ENCODE measurements around the gene MKRN2OS. TPM values are rescaled to one million over a fixed set of nuclear protein-coding genes. Genes with fewer than 3 reads are reported as not detected.

Gene MKRN2OS
- total and polyA plus RNA-seq, 10 of the 15 experiments (the other 5 are each of a cell fraction or from before 2014, with no cell fraction given), result 0.20 to 1.0 (median 0.40) TPM; not detected in 4

GRCh38 chr3:12518261-12519028 lies 26.9 kb downstream of the MKRN2OS start:
- POLR2A ChIA-PET, result no interaction called here
- 100% methylated on average over 6 of the region's 6 CpGs for WGBS (ENCODE audit: insufficient coverage, insufficient replicate concordance, low lambda C conversion rate, missing lambda C conversion rate)
- Histone ChIP-seq H3K4me1 (ENCODE audit: control insufficient read depth, insufficient read depth, low read length) (no peaks in the 10 kb centered on the region), H3K27ac (ENCODE audit: control insufficient read depth, insufficient read depth) (no peak overlapping the region), H2AFZ (ENCODE audit: control insufficient read depth, low read depth, low read length) (no peak overlapping the region), H3K4me2 (ENCODE audit: control insufficient read depth, insufficient read depth) (no peak overlapping the region), H3K27me3 (replicated peaks in 1 of 2; ENCODE audit: control insufficient read depth in 2 of 2, insufficient read depth in 2 of 2, low read length in 1 of 2) (no peaks in the 10 kb centered on the region), H3K36me3 (ENCODE audit: control insufficient read depth in 2 of 2, insufficient read depth in 2 of 2, low read length in 1 of 2) (peaks cover 0 to 5% of the 10 kb centered on the region in 2 experiments; a peak in 2 of 4 replicates), H3K4me3 (no peak overlapping the region), H4K20me1 (ENCODE audit: control insufficient read depth, insufficient read depth) (no peaks in the 10 kb centered on the region), H3K9me3 (replicated peaks; ENCODE audit: control insufficient read depth, insufficient read depth, low read length) (no peaks in the 10 kb centered on the region), H3K79me2 (ENCODE audit: control insufficient read depth, insufficient read depth, low read length) (no peaks in the 10 kb centered on the region), H3K9ac (ENCODE audit: control insufficient read depth, insufficient read depth, low read length) (no peak overlapping the region)
- intact Hi-C loops (cut with micrococcal nuclease; ENCODE audit: unreplicated experiment), result no loop called here
- SMC1A ChIA-PET (ENCODE audit: uncharacterized antibody, unreplicated experiment), result interaction anchor here (1.3 kb wide), 1 partner anchor 10 kb away, joined by 3 read pairs; no protein-coding TSS in a partner anchor
- RAD21 ChIA-PET (ENCODE audit: unreplicated experiment), result no interaction called here
- no peak for DNase-seq (ENCODE audit: low read depth, low spot score)
- TF ChIP-seq MYB (IDR thresholded peaks at IDR 0.05; ENCODE audit: borderline replicate concordance, low read depth, low read length), result no peak
- no peak for TF ChIP-seq KAT2A (conservative IDR thresholded peaks at IDR 0.05; ENCODE audit: control insufficient read depth, low read depth, low read length)
- no peak for TF ChIP-seq FOXK2 (IDR thresholded peaks at IDR 0.05)
- TF ChIP-seq WRNIP1 (IDR thresholded peaks at IDR 0.05; ENCODE audit: borderline replicate concordance, low read depth, low read length), result no peak
- in situ Hi-C loops (cut with MboI), result no loop called here
- no TSS peak for BruUV-seq (replicated peaks)
- CTCF ChIA-PET, result interaction anchor here (1.0 kb wide), 1 partner anchor 10 kb away, joined by 3 read pairs; no protein-coding TSS in a partner anchor
- no peak for FAIRE-seq
- ATAC-seq, result no peak

DNA sequence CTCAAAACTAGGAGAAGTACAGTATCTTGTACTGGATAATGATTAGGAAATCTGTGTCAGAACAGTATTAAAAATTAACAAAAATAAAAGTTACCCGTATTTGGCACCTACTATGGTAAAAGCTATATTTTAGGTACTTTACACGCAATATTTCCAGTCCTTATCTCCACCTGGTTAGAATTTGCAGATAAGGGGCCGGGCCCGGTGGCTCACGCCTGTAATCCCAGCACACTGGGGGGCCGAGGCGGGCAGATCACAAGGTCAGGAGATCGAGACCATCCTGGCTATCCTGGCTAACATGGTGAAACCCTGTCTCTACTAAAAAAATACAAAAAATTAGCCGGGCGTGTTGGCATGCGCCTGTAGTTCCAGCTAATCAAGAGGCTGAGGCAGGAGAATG lies 28.4 kb downstream of the MKRN2OS start:
- Histone ChIP-seq H4K20me1 (ENCODE audit: control insufficient read depth, insufficient read depth) (no peaks in the 10 kb centered on the region), H3K27me3 (replicated peaks in 1 of 2; ENCODE audit: control insufficient read depth in 2 of 2, insufficient read depth in 2 of 2, low read length in 1 of 2) (no peaks in the 10 kb centered on the region), H3K4me2 (ENCODE audit: control insufficient read depth, insufficient read depth) (no peak overlapping the region), H3K4me1 (ENCODE audit: control insufficient read depth, insufficient read depth, low read length) (no peaks in the 10 kb centered on the region), H3K4me3 (no peak overlapping the region), H3K79me2 (ENCODE audit: control insufficient read depth, insufficient read depth, low read length) (no peaks in the 10 kb centered on the region), H2AFZ (ENCODE audit: control insufficient read depth, low read depth, low read length) (no peak overlapping the region), H3K9me3 (replicated peaks; ENCODE audit: control insufficient read depth, insufficient read depth, low read length) (no peaks in the 10 kb centered on the region), H3K27ac (ENCODE audit: control insufficient read depth, insufficient read depth) (no peak overlapping the region), H3K36me3 (ENCODE audit: control insufficient read depth in 2 of 2, insufficient read depth in 2 of 2, low read length in 1 of 2) (peaks cover 0 to 5% of the 10 kb centered on the region in 2 experiments; a peak in 2 of 4 replicates), H3K9ac (ENCODE audit: control insufficient read depth, insufficient read depth, low read length) (no peak overlapping the region)
- ChIA-PET RAD21 (ENCODE audit: unreplicated experiment) (no interaction called here), CTCF (no interaction called here), SMC1A (ENCODE audit: uncharacterized antibody, unreplicated experiment) (interaction anchor here (0.5 kb wide), 1 partner anchor 44 kb away, joined by 4 read pairs; no protein-coding TSS in a partner anchor), POLR2A (no interaction called here)
- FAIRE-seq (no peak), ATAC-seq (no peak), DNase-seq (ENCODE audit: low read depth, low spot score) (no peak)
- intact Hi-C loops (cut with micrococcal nuclease; ENCODE audit: unreplicated experiment), result no loop called here
- in situ Hi-C loops (cut with MboI), result no loop called here
- WGBS (ENCODE audit: insufficient coverage, insufficient replicate concordance, low lambda C conversion rate, missing lambda C conversion rate), result 97% methylated on average over 11 of the region's 11 CpGs
- no TSS peak for BruUV-seq (replicated peaks)
- TF ChIP-seq NR2F1 (conservative IDR thresholded peaks at IDR 0.05) (no peak), NFYA (IDR thresholded peaks at IDR 0.05; ENCODE audit: borderline replicate concordance, low read depth, low read length) (no peak)
